Mesenchymal stem cell (in vitro differentiated cells and primary cell): ENCODE results near the gene VGLL4.

Experiments
- DNase-seq: peaks from one replicate; pipeline ENCODE4 v3.0.0-alpha.2; 2013
- H2AFZ ChIP-seq: one replicate; pipeline ENCODE4 v1.6.1; 2013; ENCODE audit warnings: low read depth, mild to moderate bottlenecking, control low read depth, inconsistent platforms, low read length, moderate library complexity
- H2AK5ac ChIP-seq: 2 replicates; pipeline ENCODE4 v1.6.1; 2013; ENCODE audit warnings: low read length, moderate library complexity, mild to moderate bottlenecking, inconsistent platforms; ENCODE audit not compliant: severe bottlenecking
- H2BK120ac ChIP-seq: one replicate; pipeline ENCODE4 v1.6.1; 2013; ENCODE audit warnings: low read depth, mild to moderate bottlenecking, inconsistent platforms, low read length, moderate library complexity
- H2BK12ac ChIP-seq, 2 experiments: one replicate each; pipeline ENCODE4 v1.6.1; 2013; ENCODE audit warnings: inconsistent platforms in 2 of 2, low read length in 2 of 2, mild to moderate bottlenecking in 2 of 2, moderate library complexity in 2 of 2, control low read depth in 1 of 2
- H2BK15ac ChIP-seq: one replicate; pipeline ENCODE4 v1.6.1; 2013; ENCODE audit warnings: mild to moderate bottlenecking, low read depth, inconsistent platforms; ENCODE audit not compliant: poor library complexity, severe bottlenecking
- H2BK5ac ChIP-seq: 2 replicates; pipeline ENCODE4 v1.6.1; 2013; ENCODE audit warnings: low read depth, mild to moderate bottlenecking, low read length, control low read depth, inconsistent platforms; ENCODE audit not compliant: poor library complexity, severe bottlenecking
- H3K14ac ChIP-seq, 2 experiments: one replicate each; pipeline ENCODE4 v1.6.1; 2013; ENCODE audit warnings: inconsistent platforms in 2 of 2, low read length in 2 of 2, control low read depth in 1 of 2, mild to moderate bottlenecking in 1 of 2, moderate library complexity in 1 of 2
- H3K18ac ChIP-seq, 2 experiments: one replicate each; pipeline ENCODE4 v1.6.1; 2013; ENCODE audit warnings: inconsistent platforms in 2 of 2, low read length in 2 of 2, control low read depth in 1 of 2, low read depth in 1 of 2, mild to moderate bottlenecking in 1 of 2
- H3K23ac ChIP-seq, 2 experiments: one replicate each; pipeline ENCODE4 v1.6.1; 2013; ENCODE audit warnings: inconsistent platforms in 2 of 2, low read length in 2 of 2, mild to moderate bottlenecking in 2 of 2, moderate library complexity in 2 of 2, control low read depth in 1 of 2
- H3K27ac ChIP-seq: 2 replicates; pipeline ENCODE4 v1.5.1; 2013; ENCODE audit warnings: mild to moderate bottlenecking, moderate library complexity, low read length, control low read depth, inconsistent platforms; ENCODE audit not compliant: poor library complexity, severe bottlenecking
- H3K27me3 ChIP-seq, 2 experiments: 2 replicates each; pipeline versions ENCODE4 v1.6.1 to v1.7.0; 2013; ENCODE audit warnings: low read length in 2 of 2, mild to moderate bottlenecking in 2 of 2, moderate library complexity in 2 of 2, control low read depth in 1 of 2, inconsistent platforms in 1 of 2; ENCODE audit not compliant: control insufficient read depth in 1 of 2, insufficient read depth in 1 of 2
- H3K36me3 ChIP-seq, 2 experiments: 2 replicates each; pipeline versions ENCODE4 v1.6.1 to v1.7.0; 2013; ENCODE audit warnings: low read length in 2 of 2, control low read depth in 1 of 2, inconsistent platforms in 1 of 2, low read depth in 1 of 2, mild to moderate bottlenecking in 1 of 2; ENCODE audit not compliant: insufficient read depth in 2 of 2, control insufficient read depth in 1 of 2
- H3K4ac ChIP-seq, 2 experiments: one replicate each; pipeline ENCODE4 v1.6.1; 2013; ENCODE audit warnings: inconsistent platforms in 2 of 2, low read length in 2 of 2, mild to moderate bottlenecking in 2 of 2, moderate library complexity in 2 of 2, control low read depth in 1 of 2, low read depth in 1 of 2
- H3K4me1 ChIP-seq: 2 replicates; pipeline ENCODE4 v1.6.1; 2013; ENCODE audit warnings: low read depth, low read length, control low read depth; ENCODE audit not compliant: control insufficient read depth, insufficient read depth
- H3K4me2 ChIP-seq: 2 replicates; pipeline ENCODE4 v1.6.1; 2013; ENCODE audit warnings: low read length, mild to moderate bottlenecking, inconsistent platforms; ENCODE audit not compliant: poor library complexity, severe bottlenecking
- H3K4me3 ChIP-seq, 2 experiments: 2 replicates each; pipeline versions ENCODE4 v1.5.1 to v1.7.0; 2013; ENCODE audit warnings: low read length in 2 of 2, mild to moderate bottlenecking in 2 of 2, control low read depth in 1 of 2, low read depth in 1 of 2; ENCODE audit not compliant: insufficient read depth in 1 of 2
- H3K79me1 ChIP-seq: replicated peaks from 2 replicates; pipeline ENCODE4 v1.6.1; 2013; ENCODE audit warnings: mild to moderate bottlenecking, control low read depth, low read length, inconsistent platforms; ENCODE audit not compliant: poor library complexity, severe bottlenecking
- H3K9ac ChIP-seq: 2 replicates; pipeline ENCODE4 v1.7.0; 2013; ENCODE audit warnings: mild to moderate bottlenecking, low read length, moderate library complexity
- H3K9me3 ChIP-seq: 2 replicates; pipeline ENCODE4 v1.7.0; 2013; ENCODE audit warnings: mild to moderate bottlenecking, low read length; ENCODE audit not compliant: control insufficient read depth
- H4K8ac ChIP-seq: one replicate; pipeline ENCODE4 v1.6.1; 2013; ENCODE audit warnings: inconsistent platforms, mild to moderate bottlenecking, low read length, moderate library complexity
- H4K91ac ChIP-seq: one replicate; pipeline ENCODE4 v1.6.1; 2013; ENCODE audit warnings: mild to moderate bottlenecking, low read length, inconsistent platforms
- WGBS: methylation state at CpG from one replicate; pipeline ENCODE4 v1.1.7; 2013; ENCODE audit warnings: mixed read lengths; 5-methylcytosine and 5-hydroxymethylcytosine counted together

VGLL4 gene

DNA sequence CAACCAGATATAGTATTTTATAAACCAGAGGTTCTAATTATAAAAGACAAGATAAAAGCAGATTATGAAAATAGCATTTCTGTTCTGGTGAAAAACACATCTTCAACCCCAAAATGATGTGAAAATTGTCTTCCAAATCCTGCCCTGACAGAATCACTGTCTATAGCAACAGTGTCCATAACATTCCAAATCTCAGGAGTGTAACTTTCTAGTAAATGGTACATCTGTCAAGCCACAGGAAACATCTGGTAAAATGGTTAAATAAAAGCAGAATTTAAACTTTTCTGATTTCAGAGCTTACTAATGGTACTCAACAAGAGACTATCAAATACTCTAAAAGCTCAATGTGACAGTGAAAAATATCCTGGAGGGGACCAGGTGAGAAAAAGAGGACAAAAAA lies 60.5 kb downstream of the VGLL4 start:
- Histone ChIP-seq H4K8ac (no peak overlapping the region), H3K27me3 (no peaks in the 10 kb centered on the region), H3K79me1 (peaks cover under 1% of the 10 kb centered on the region), H3K4me3 (peak overlapping the region in 1 of 2 experiments; percentile 75), H2BK15ac (no peak overlapping the region), H3K9ac (peak overlapping the region; percentile 70), H3K23ac (no peak overlapping the region), H2BK5ac (no peak overlapping the region), H3K18ac (peak overlapping the region in 1 of 2 experiments; percentile 46), H3K4me1 (peaks cover 23% of the 10 kb centered on the region), H3K36me3 (peaks cover 6 to 21% of the 10 kb centered on the region in 2 experiments), H2AFZ (no peak overlapping the region), H4K91ac (no peak overlapping the region), H3K27ac (peak overlapping the region; percentile 82), H3K9me3 (no peaks in the 10 kb centered on the region), H2BK120ac (no peak overlapping the region), H2AK5ac (no peak overlapping the region), H3K4me2 (no peak overlapping the region), H2BK12ac (peak overlapping the region in 1 of 2 experiments; percentile 84), H3K14ac (no peak overlapping the region), H3K4ac (no peak overlapping the region)
- peak; percentile 44 for DNase-seq

DNA sequence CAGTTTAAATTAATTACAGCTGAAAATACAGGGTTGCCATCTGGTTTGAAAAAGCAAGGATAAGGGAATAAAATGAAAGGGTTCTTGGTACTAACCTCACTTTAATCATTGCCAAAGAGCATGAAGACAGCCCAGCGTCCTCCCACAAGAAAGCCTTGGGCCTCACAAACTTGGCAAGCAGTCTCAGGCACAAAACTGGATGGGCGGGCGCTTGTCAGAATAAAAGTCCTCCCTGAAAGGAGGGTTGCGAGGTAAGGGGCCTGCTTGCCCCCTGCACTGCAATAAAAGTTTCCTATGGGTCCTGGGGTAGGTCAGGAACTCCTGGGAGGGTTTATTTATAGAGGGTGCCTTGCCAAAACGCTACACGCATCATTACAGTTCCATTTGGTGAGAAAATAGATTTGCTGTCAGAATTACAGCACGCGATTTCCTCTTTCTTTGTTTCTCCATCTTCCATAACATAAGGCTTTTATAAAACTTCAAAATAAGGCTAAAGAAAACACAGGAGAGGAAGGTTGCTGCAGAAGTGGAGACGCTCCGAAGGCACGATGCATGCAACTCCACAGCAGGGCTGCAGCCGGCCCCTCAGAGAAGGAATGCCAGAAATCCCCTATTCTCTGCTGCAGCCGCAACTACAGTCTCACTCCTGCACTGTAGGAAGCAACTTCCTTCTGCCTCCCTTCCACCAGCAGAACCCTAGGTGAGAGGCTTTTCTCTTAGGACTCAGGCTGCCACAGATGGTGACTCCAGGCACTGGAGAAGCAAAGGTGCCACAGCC lies 61.3 kb downstream of the VGLL4 start:
- peak overlapping the region; percentile 42 to 65 for H3K4ac ChIP-seq
- H3K18ac ChIP-seq: peak overlapping the region in 1 of 2 experiments; percentile 79
- peaks cover 22% of the 10 kb centered on the region for H3K4me1 ChIP-seq
- H3K36me3 ChIP-seq: peaks cover 0 to 15% of the 10 kb centered on the region in 2 experiments
- peaks cover 3% of the 10 kb centered on the region for H3K79me1 ChIP-seq
- no peak overlapping the region for H2BK120ac ChIP-seq
- H3K4me2 ChIP-seq: peak overlapping the region; percentile 70
- no peaks in the 10 kb centered on the region for H3K27me3 ChIP-seq
- H3K4me3 ChIP-seq: peak overlapping the region in 1 of 2 experiments; percentile 75
- H3K14ac ChIP-seq: no peak overlapping the region
- H2AK5ac ChIP-seq: peak overlapping the region; percentile 14
- H2AFZ ChIP-seq: no peak overlapping the region
- H3K27ac ChIP-seq: peak overlapping the region; percentile 82
- peak overlapping the region; percentile 66 for H4K8ac ChIP-seq
- 6% methylated on average over 9 of the region's 13 CpGs for WGBS
- no peak overlapping the region for H2BK15ac ChIP-seq
- peak; percentile 79 for DNase-seq
- no peak overlapping the region for H4K91ac ChIP-seq
- peak overlapping the region; percentile 70 for H3K9ac ChIP-seq
- H3K9me3 ChIP-seq: no peaks in the 10 kb centered on the region
- H2BK12ac ChIP-seq: peak overlapping the region in 1 of 2 experiments; percentile 51
- peak overlapping the region; percentile 63 for H2BK5ac ChIP-seq
- H3K23ac ChIP-seq: no peak overlapping the region

DNA sequence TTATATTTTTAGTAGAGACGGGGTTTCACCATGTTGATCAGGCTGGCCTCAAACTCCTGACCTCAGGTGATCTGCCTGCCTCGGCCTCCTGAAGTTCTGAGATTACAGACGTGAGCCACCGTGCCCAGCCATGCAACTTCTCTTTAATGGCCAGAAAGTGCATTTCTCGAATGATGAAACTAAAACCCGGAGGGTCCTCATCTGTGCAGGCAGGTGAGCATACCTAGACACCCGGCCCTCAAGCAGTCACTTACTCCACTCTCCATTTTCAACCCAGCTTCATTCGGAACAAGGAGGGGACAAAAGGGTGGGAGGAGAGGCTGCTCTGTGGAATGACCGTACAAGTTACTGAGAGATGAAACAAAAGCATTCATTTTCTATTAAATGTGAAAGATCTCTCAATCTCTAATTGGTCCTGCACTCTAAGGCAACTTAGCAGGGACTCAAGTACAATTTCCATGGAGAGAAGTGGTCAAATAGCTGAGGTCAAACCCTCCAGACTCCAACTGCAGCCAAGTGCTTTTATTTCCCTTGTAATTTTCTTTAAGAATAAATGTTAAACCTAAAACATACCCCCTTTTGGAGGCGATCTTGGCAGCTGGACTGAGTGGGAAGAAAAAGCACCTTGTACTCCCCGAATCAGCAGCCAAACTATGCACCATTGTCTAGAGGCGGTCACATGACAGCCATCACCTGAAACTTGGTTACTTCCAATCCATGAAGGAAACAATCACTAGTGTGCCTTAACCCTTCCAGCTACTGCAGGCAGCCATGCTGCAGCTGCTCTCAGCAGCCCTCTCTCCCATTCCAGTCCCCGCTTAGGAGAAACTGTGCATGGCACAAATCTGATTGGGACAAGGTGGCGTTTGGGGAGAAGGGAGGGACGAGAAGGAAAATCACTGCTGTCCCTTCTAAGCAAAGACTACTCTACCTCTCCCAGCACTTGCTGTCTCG lies 62.2 kb downstream of the VGLL4 start:
- peak overlapping the region; percentile 35 to 79 for H3K18ac ChIP-seq
- no peaks in the 10 kb centered on the region for H3K27me3 ChIP-seq
- peak overlapping the region; percentile 20 for H4K8ac ChIP-seq
- peak overlapping the region; percentile 82 for H3K27ac ChIP-seq
- peak overlapping the region; percentile 40 for H4K91ac ChIP-seq
- peak overlapping the region; percentile 70 for H3K4me2 ChIP-seq
- WGBS: 83% methylated on average over 7 of the region's 16 CpGs
- peaks cover 26% of the 10 kb centered on the region for H3K4me1 ChIP-seq
- no peaks in the 10 kb centered on the region for H3K9me3 ChIP-seq
- no peak overlapping the region for H2BK120ac ChIP-seq
- peaks cover 8% of the 10 kb centered on the region for H3K79me1 ChIP-seq
- peak overlapping the region; percentile 70 for H3K9ac ChIP-seq
- no peak overlapping the region for H2BK15ac ChIP-seq
- no peak overlapping the region for H3K23ac ChIP-seq
- H2AK5ac ChIP-seq: no peak overlapping the region
- peak overlapping the region in 1 of 2 experiments; percentile 75 for H3K4me3 ChIP-seq
- peak overlapping the region; percentile 19 to 42 for H3K4ac ChIP-seq
- DNase-seq: no peak
- peaks cover 0 to 12% of the 10 kb centered on the region in 2 experiments for H3K36me3 ChIP-seq
- H2AFZ ChIP-seq: no peak overlapping the region
- H2BK5ac ChIP-seq: peak overlapping the region; percentile 63
- peak overlapping the region in 1 of 2 experiments; percentile 22 for H3K14ac ChIP-seq
- peak overlapping the region in 1 of 2 experiments; percentile 8 for H2BK12ac ChIP-seq

DNA sequence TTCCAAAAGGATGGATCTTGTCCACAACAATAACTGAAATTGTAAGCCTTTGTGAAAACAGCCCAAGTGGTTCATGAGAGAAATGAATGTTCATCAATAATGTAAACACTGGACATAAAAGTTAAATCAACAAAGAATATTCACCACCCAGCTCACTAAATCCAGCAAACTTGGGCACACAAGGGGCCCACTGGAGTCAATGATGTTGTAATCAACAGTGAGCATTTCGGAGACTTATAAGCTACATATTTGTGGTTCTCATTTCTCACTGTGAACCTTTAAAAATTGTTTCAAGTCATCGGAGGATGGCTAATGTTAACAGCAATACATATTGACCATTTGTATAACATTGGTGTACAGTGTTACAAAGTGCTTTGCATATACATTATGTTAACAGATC lies 63.1 kb downstream of the VGLL4 start:
- no peak overlapping the region for H4K91ac ChIP-seq
- no peak overlapping the region for H2BK120ac ChIP-seq
- no peak overlapping the region for H3K18ac ChIP-seq
- H3K14ac ChIP-seq: no peak overlapping the region
- H3K4ac ChIP-seq: no peak overlapping the region
- WGBS: 100% methylated on average over 1 of the region's 2 CpGs
- no peak overlapping the region for H2BK12ac ChIP-seq
- no peak overlapping the region for H2AFZ ChIP-seq
- no peak overlapping the region for H2BK15ac ChIP-seq
- peaks cover 27% of the 10 kb centered on the region for H3K4me1 ChIP-seq
- H2BK5ac ChIP-seq: no peak overlapping the region
- no peak overlapping the region for H2AK5ac ChIP-seq
- no peak for DNase-seq
- no peaks in the 10 kb centered on the region for H3K9me3 ChIP-seq
- H3K4me3 ChIP-seq: no peak overlapping the region
- no peaks in the 10 kb centered on the region for H3K27me3 ChIP-seq
- H4K8ac ChIP-seq: no peak overlapping the region
- H3K9ac ChIP-seq: no peak overlapping the region
- H3K4me2 ChIP-seq: no peak overlapping the region
- H3K27ac ChIP-seq: no peak overlapping the region
- peaks cover 0 to 6% of the 10 kb centered on the region in 2 experiments for H3K36me3 ChIP-seq
- H3K23ac ChIP-seq: no peak overlapping the region
- peaks cover 8% of the 10 kb centered on the region for H3K79me1 ChIP-seq
